A673 (cell line): Measurements from ENCODE around the gene CFAP298. TPM values are rescaled to one million over a fixed set of nuclear protein-coding genes. Genes with fewer than 3 reads are reported as not detected.

ENCODE experiments used
- BruUV-seq: library from RNA; stranded (reverse); fragments of 400-500 nt; replicated peaks from 2 replicates; lab custom pipeline; 2021; lab: Mats Ljungman, UMichigan
- CTCF ChIA-PET: fragments of 300-600 bp; sonication (Branson Sonifier 250); formaldehyde crosslinking; loops from one replicate; lab custom pipeline; 2022; ENCODE audit warnings: antibody characterized with exemption; lab: Charles Lee
- POLR2A ChIA-PET: fragments of 300-600 bp; sonication (Branson Sonifier 250); formaldehyde crosslinking; loops from one replicate; lab custom pipeline; 2022; ENCODE audit warnings: antibody characterized with exemption; ENCODE audit not compliant: low non-redundant PET; lab: Charles Lee
- DNase-seq: peaks from one replicate; pipeline ENCODE4 v3.0.0-alpha.2; 2015; ENCODE audit warnings: low spot score
- H3K27ac ChIP-seq: fragments of 200-600 bp; sonication (generic); 2 replicates; pipeline ENCODE4 v1.5.1; 2016; ENCODE audit warnings: mixed run types, low read depth, mild to moderate bottlenecking, mixed read lengths, antibody characterized with exemption, low read length; ENCODE audit not compliant: poor library complexity, severe bottlenecking
- H3K27me3 ChIP-seq: fragments of 200-600 bp; sonication (generic); replicated peaks from 2 replicates; pipeline ENCODE4 v1.6.1; 2017; ENCODE audit warnings: mixed run types, low read depth, mild to moderate bottlenecking, mixed read lengths, antibody characterized with exemption, low read length; ENCODE audit not compliant: insufficient read depth, poor library complexity
- H3K36me3 ChIP-seq: fragments of 200-600 bp; sonication (generic); 2 replicates; pipeline ENCODE4 v1.6.1; 2016; ENCODE audit warnings: mixed run types, mild to moderate bottlenecking, mixed read lengths, antibody characterized with exemption, low read length; ENCODE audit not compliant: insufficient read depth, poor library complexity, severe bottlenecking
- H3K4me1 ChIP-seq: fragments of 200-600 bp; sonication (generic); 2 replicates; pipeline ENCODE4 v1.6.1; 2017; ENCODE audit warnings: mixed run types, mild to moderate bottlenecking, mixed read lengths, antibody characterized with exemption, low read length; ENCODE audit not compliant: insufficient read depth, poor library complexity, severe bottlenecking
- H3K4me3 ChIP-seq: fragments of 200-600 bp; sonication (generic); 2 replicates; pipeline ENCODE4 v1.5.1; 2016; ENCODE audit warnings: low read depth, mixed run types, mild to moderate bottlenecking, mixed read lengths, low read length; ENCODE audit not compliant: poor library complexity, severe bottlenecking
- H3K9me3 ChIP-seq: fragments of 200-600 bp; sonication (generic); 2 replicates; pipeline ENCODE4 v1.6.1; 2016; ENCODE audit warnings: mixed run types, low read depth, mild to moderate bottlenecking, mixed read lengths, antibody characterized with exemption, low read length; ENCODE audit not compliant: poor library complexity, severe bottlenecking
- EZH2 ChIP-seq: fragments of 200-600 bp; sonication (generic); IDR thresholded peaks from 2 replicates; pipeline ENCODE4 v1.6.1; 2017; ENCODE audit warnings: borderline replicate concordance, low read depth, mild to moderate bottlenecking, mixed read lengths, antibody characterized with exemption, low read length; ENCODE audit not compliant: poor library complexity, severe bottlenecking
- intact Hi-C: fragments of 100-400 bp; cut with micrococcal nuclease; formaldehyde crosslinking; loops from one replicate; pipeline ENCODE4 v1.10.0; 2022; ENCODE audit not compliant: unreplicated experiment
- total RNA-seq: library from RNA; stranded (reverse); gene quantifications from 2 replicates; pipeline ENCODE4 v1.2.3, GENCODE V29; 2021
- TF ChIP-seq, protein P1 (sequence below): fragments of 300-800, 200-600 bp; sonication (generic); conservative IDR thresholded peaks from 2 replicates; pipeline ENCODE4 v1.5.1; 2017; ENCODE audit warnings: low read depth, mild to moderate bottlenecking, antibody characterized with exemption, low read length, moderate library complexity, mixed read lengths

Gene CFAP298
- total RNA-seq, 1 experiment from 2014 or later: 55.2 TPM

DNA sequence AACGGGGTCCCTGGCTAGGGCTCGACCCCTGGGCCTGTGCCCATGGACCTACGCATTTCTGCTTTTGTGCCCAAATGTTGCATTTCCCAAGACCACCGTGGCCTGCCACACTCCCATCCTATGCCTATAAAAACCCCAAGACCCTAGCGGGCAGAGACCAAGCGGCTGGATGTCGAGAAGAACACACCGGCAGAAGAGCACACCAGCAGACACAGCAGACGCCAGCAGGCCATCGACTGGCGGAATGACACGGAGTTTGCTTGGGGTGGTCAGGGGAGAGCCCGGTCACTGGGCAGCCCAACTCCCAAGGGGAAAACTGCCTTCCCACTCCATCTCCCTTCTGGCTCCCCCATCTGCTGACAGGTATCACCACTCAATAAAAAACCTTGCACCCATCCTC is 31.2 kb downstream of the CFAP298 start:
- intact Hi-C loops: no loop called here
- BruUV-seq: no TSS peak
- H3K27me3 ChIP-seq: no peaks in the 10 kb centered on the region

DNA sequence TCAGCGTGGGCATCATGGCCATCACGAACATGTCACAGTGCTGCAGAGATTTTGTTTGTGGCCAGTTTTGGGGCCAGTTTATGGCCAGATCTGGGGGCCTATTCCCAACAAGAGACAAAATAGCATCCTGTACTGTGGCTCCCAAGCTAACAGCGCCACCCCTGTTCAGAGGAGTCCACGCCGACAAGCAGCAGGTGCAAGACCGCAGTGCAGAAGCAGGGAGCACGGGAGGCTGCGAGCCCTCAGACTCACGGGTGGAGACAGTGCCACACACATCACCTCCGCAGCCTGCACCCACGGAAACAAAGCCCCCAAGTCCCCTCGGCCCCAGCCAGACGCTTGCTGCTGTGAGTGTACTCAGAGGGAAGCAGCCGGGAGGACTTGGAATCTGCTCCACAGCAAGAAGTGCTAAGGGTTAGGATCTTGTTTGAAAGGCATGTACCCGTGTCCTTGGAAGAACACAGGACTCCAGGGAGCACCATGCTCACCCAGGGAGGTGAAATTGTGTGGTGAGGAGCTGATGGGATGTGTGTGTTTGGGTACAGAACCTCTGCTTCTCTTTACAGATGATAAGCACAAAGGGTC is 34.0 kb downstream of the CFAP298 start:
- no peak for TF ChIP-seq EZH2
- TF ChIP-seq, protein P1, sequence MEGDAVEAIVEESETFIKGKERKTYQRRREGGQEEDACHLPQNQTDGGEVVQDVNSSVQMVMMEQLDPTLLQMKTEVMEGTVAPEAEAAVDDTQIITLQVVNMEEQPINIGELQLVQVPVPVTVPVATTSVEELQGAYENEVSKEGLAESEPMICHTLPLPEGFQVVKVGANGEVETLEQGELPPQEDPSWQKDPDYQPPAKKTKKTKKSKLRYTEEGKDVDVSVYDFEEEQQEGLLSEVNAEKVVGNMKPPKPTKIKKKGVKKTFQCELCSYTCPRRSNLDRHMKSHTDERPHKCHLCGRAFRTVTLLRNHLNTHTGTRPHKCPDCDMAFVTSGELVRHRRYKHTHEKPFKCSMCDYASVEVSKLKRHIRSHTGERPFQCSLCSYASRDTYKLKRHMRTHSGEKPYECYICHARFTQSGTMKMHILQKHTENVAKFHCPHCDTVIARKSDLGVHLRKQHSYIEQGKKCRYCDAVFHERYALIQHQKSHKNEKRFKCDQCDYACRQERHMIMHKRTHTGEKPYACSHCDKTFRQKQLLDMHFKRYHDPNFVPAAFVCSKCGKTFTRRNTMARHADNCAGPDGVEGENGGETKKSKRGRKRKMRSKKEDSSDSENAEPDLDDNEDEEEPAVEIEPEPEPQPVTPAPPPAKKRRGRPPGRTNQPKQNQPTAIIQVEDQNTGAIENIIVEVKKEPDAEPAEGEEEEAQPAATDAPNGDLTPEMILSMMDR: peak; percentile 49
- intact Hi-C loops: no loop called here
- ChIA-PET POLR2A (no interaction called here), CTCF (interaction anchor here (1.0 kb wide), 1 partner anchor 23 kb away, joined by 17 read pairs; no protein-coding TSS in a partner anchor)
- Histone ChIP-seq H3K4me3 (no peak overlapping the region), H3K9me3 (no peaks in the 10 kb centered on the region), H3K27me3 (no peaks in the 10 kb centered on the region), H3K27ac (no peak overlapping the region), H3K36me3 (no peaks in the 10 kb centered on the region), H3K4me1 (no peaks in the 10 kb centered on the region)
- peak; percentile 16 for DNase-seq
- no TSS peak for BruUV-seq

More for the DNA sequence above, 31.2 kb downstream of the CFAP298 start:
- Histone ChIP-seq H3K9me3 (no peaks in the 10 kb centered on the region), H3K4me1 (no peaks in the 10 kb centered on the region), H3K27ac (no peak overlapping the region), H3K36me3 (no peaks in the 10 kb centered on the region), H3K4me3 (no peak overlapping the region)
- TF ChIP-seq EZH2: no peak
- TF ChIP-seq, protein P1: no peak
- DNase-seq: no peak
- CTCF ChIA-PET: interaction anchor here (0.7 kb wide), 1 partner anchor 302 kb away, joined by 4 read pairs; the partner anchor contains the start of gene MIS18A
- POLR2A ChIA-PET: no interaction called here

DNA sequence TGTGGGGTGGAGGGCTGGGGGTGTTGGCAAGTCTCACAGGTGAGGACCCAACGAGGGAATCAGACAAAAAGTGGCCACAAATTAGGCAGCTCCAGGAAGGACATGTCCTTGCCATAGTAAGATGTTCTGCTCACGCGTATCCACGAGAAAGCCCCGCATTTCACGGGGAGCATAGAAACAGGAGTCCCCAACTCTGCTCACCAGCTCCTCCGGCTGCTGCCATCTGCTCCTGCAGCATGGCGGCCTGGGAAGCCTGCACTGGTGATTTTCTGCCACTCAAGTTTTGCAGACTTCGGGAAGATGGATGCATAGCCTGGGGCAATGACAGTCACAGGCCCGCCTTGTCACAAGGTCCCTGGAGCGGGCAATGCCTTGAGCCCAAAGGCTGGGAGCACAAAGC is 36.2 kb downstream of the CFAP298 start:
- no peak overlapping the region for H3K4me3 ChIP-seq
- BruUV-seq: no TSS peak
- intact Hi-C loops: no loop called here
- ChIA-PET POLR2A (interaction anchor here (0.6 kb wide), 1 partner anchor 9 kb away, joined by 3 read pairs; no protein-coding TSS in a partner anchor), CTCF (no interaction called here)
- no peaks in the 10 kb centered on the region for H3K9me3 ChIP-seq
- no peak for DNase-seq
- H3K36me3 ChIP-seq: no peaks in the 10 kb centered on the region
- TF ChIP-seq EZH2: no peak
- TF ChIP-seq, protein P1: 0 out of 2 replicates have a peak, but pooled peaks have one; percentile 7
- no peaks in the 10 kb centered on the region for H3K27me3 ChIP-seq
- no peaks in the 10 kb centered on the region for H3K4me1 ChIP-seq
- no peak overlapping the region for H3K27ac ChIP-seq
